Endothelial cell of umbilical vein (primary cell): ENCODE data around the gene PCED1B. TPM values are rescaled to one million over a fixed set of nuclear protein-coding genes. Genes with fewer than 3 reads are reported as not detected.
A peak's percentile ranks its signal among the peaks of the same experiment; 100 is the strongest.

ENCODE experiments used
- BruUV-seq: library from RNA; stranded (reverse); fragments of 400-500 nt; replicated peaks from 2 replicates; lab custom pipeline; 2021; lab: Mats Ljungman, UMichigan
- CTCF ChIA-PET: fragments of 300-600, 350-600 bp; sonication (Branson Sonifier 250); formaldehyde crosslinking; loops from one replicate; lab custom pipeline; 2021; ENCODE audit warnings: antibody characterized with exemption, inconsistent platforms; lab: Charles Lee
- POLR2A ChIA-PET: fragments of 300-600, 350-600 bp; sonication (Branson Sonifier 250); formaldehyde crosslinking; loops from one replicate; lab custom pipeline; 2021; ENCODE audit warnings: antibody characterized with exemption, inconsistent platforms; lab: Charles Lee
- DNase-seq: peaks from one replicate; pipeline ENCODE4 v3.0.0-alpha.2; 2011; ENCODE audit warnings: low read depth, low spot score
- FAIRE-seq: peaks from 2 replicates; lab custom pipeline; 2011; peaks lifted over from hg19 to GRCh38; lab: Jason Lieb, UNC
- H2AFZ ChIP-seq: 2 replicates; pipeline ENCODE4 v1.6.0; 2012; ENCODE audit warnings: low read depth, low read length, control low read depth, inconsistent platforms
- H3K27ac ChIP-seq: 2 replicates; pipeline ENCODE4 v1.5.1; 2011; ENCODE audit warnings: low read depth, mild to moderate bottlenecking, control low read depth, low read length, moderate library complexity; ENCODE audit not compliant: insufficient read depth
- H3K27me3 ChIP-seq, 2 experiments: 2 replicates each; pipeline versions ENCODE4 v1.6.0 to v1.6.1; 2011; ENCODE audit warnings: low read length in 2 of 2, mixed read lengths in 1 of 2; ENCODE audit not compliant: control insufficient read depth in 2 of 2, insufficient read depth in 2 of 2
- H3K36me3 ChIP-seq, 2 experiments: 2 replicates in 1 of 2; 3 replicates in 1 of 2; pipeline ENCODE4 v1.5.1; 2011; ENCODE audit warnings: low read length in 2 of 2, mild to moderate bottlenecking in 1 of 2, moderate library complexity in 1 of 2; ENCODE audit not compliant: control insufficient read depth in 2 of 2, insufficient read depth in 2 of 2; ENCODE audit errors: extremely low read depth in 1 of 2
- H3K4me1 ChIP-seq: 3 replicates; pipeline ENCODE4 v1.5.1; 2011; ENCODE audit warnings: mild to moderate bottlenecking, low read length; ENCODE audit not compliant: control insufficient read depth, insufficient read depth; ENCODE audit errors: extremely low read depth
- H3K4me2 ChIP-seq: 2 replicates; pipeline ENCODE4 v1.6.1; 2011; ENCODE audit warnings: low read length, control low read depth, mixed read lengths; ENCODE audit not compliant: insufficient read depth
- H3K4me3 ChIP-seq, 3 experiments: fragments of 200-600 bp in 1 of 3; sonication (generic), shearing (Covaris generic) in 1 of 3; replicated peaks in 1 of 3; 2 replicates each; pipeline ENCODE4 v1.5.1; 2011 to 2016; ENCODE audit warnings: control low read depth in 3 of 3, low read length in 3 of 3, mild to moderate bottlenecking in 2 of 3, inconsistent platforms in 1 of 3, low read depth in 1 of 3, moderate library complexity in 1 of 3; ENCODE audit not compliant: insufficient read depth in 1 of 3
- H3K79me2 ChIP-seq: 2 replicates; pipeline ENCODE4 v1.6.0; 2012; ENCODE audit warnings: low read length, inconsistent platforms; ENCODE audit not compliant: control insufficient read depth, insufficient read depth
- H3K9ac ChIP-seq: replicated peaks from 2 replicates; pipeline ENCODE3; 2011; ENCODE audit warnings: low read length, control low read depth; ENCODE audit not compliant: insufficient read depth; ENCODE audit errors: extremely low read depth
- H3K9me1 ChIP-seq: replicated peaks from 3 replicates; pipeline ENCODE4 v1.6.0; 2011; ENCODE audit warnings: mild to moderate bottlenecking, low read length; ENCODE audit not compliant: control insufficient read depth, insufficient read depth; ENCODE audit errors: extremely low read depth
- H3K9me3 ChIP-seq: replicated peaks from 2 replicates; pipeline ENCODE4 v1.5.1; 2012; ENCODE audit warnings: low read length, inconsistent platforms; ENCODE audit not compliant: control insufficient read depth, insufficient read depth
- H4K20me1 ChIP-seq: replicated peaks from 2 replicates; pipeline ENCODE3; 2011; ENCODE audit warnings: mild to moderate bottlenecking, low read length; ENCODE audit not compliant: control insufficient read depth, insufficient read depth; ENCODE audit errors: extremely low read depth
- CTCF ChIP-seq, 2 donors: IDR thresholded peaks; 1 replicate in 1 of 2; 2 replicates in 1 of 2; pipeline ENCODE4 v1.5.1; 2011; ENCODE audit warnings: low read length in 2 of 2, mild to moderate bottlenecking in 2 of 2, moderate library complexity in 2 of 2, control low read depth in 1 of 2, inconsistent platforms in 1 of 2, low read depth in 1 of 2; ENCODE audit not compliant: insufficient read depth in 1 of 2; ENCODE audit errors: extremely low read depth in 1 of 2
- EZH2 ChIP-seq: IDR thresholded peaks from 2 replicates; pipeline ENCODE4 v1.6.1; 2012; ENCODE audit warnings: borderline replicate concordance, low read depth, mild to moderate bottlenecking, moderate library complexity, low read length, inconsistent platforms; ENCODE audit not compliant: severe bottlenecking
- FOS ChIP-seq: IDR thresholded peaks from 2 replicates; pipeline ENCODE4 v1.6.1; 2011; ENCODE audit warnings: mild to moderate bottlenecking, low read length, moderate library complexity, borderline replicate concordance; ENCODE audit not compliant: insufficient read depth
- GATA2 ChIP-seq: IDR thresholded peaks from 2 replicates; pipeline ENCODE4 v1.7.0; 2011; ENCODE audit warnings: low read depth, mild to moderate bottlenecking, moderate library complexity, mixed read lengths, low read length; ENCODE audit not compliant: insufficient read length, insufficient read depth
- JUN ChIP-seq: IDR thresholded peaks from 2 replicates; pipeline ENCODE4 v1.6.1; 2011; ENCODE audit warnings: borderline replicate concordance, low read depth; ENCODE audit not compliant: insufficient read length, insufficient read depth
- MAX ChIP-seq: IDR thresholded peaks from 2 replicates; pipeline ENCODE4 v1.6.1; 2011; ENCODE audit not compliant: insufficient read depth, insufficient read length
- MYC ChIP-seq: IDR thresholded peaks from one replicate; pipeline ENCODE4 v1.6.1; 2011; ENCODE audit warnings: mild to moderate bottlenecking, low read depth, low read length
- POLR2A ChIP-seq: IDR thresholded peaks from 2 replicates; pipeline ENCODE4 v1.6.1; 2012; ENCODE audit warnings: low read depth, mild to moderate bottlenecking, control low read depth, low read length
- POLR2AphosphoS5 ChIP-seq: IDR thresholded peaks from 2 replicates; pipeline ENCODE4 v1.6.1; 2012; ENCODE audit warnings: low read depth, mild to moderate bottlenecking, control low read depth, low read length, moderate library complexity; ENCODE audit not compliant: insufficient read depth
- dilution Hi-C: fragments of 300-500 bp; cut with MboI; formaldehyde crosslinking; loops from one replicate; pipeline ENCODE4 v1.15.0; 2019; ENCODE audit warnings: low sequenced_read_pairs; ENCODE audit not compliant: extremely low pct_ligation_motif_present
- intact Hi-C: fragments of 100-400 bp; cut with micrococcal nuclease; formaldehyde crosslinking; loops from one replicate; pipeline ENCODE4 v1.10.0; 2022
- polyA plus RNA-seq, 4 experiments: library from polyadenylated mRNA; depleted of rRNA in 3 of 4; stranded (reverse) in 3 of 4; unstranded in 1 of 4; fragments of >200 nt; gene quantifications; 2 replicates each; pipeline versions ENCODE4 v1.2.1 to v1.2.3, GENCODE V29; 2011 to 2012; ENCODE audit warnings: missing spikeins in 1 of 4
- total RNA-seq: library from RNA; stranded (reverse); gene quantifications from 2 replicates; pipeline ENCODE4 v1.2.3, GENCODE V29; 2021

Gene PCED1B
- total and polyA plus RNA-seq, 2 donors (not counting 3 experiments of a cell fraction or from before 2014, with no cell fraction given), result 1.7 to 2.6 TPM

GRCh38 chr12:47088021-47088944 is 8.9 kb downstream of the PCED1B start:
- CTCF ChIA-PET, result interaction anchor here (0.6 to 1.0 kb wide), 5 partner anchors 9 to 309 kb away, joined by 3 to 7 read pairs (median 3); partner anchors contain the start of genes AMIGO2 and PCED1B
- no peak overlapping the region for H3K4me2 ChIP-seq
- peak; percentile 90 for DNase-seq

GRCh38 chr12:47091009-47091408 is 11.6 kb downstream of the PCED1B start:
- no peaks in the 10 kb centered on the region for H3K79me2 ChIP-seq
- no peaks in the 10 kb centered on the region for H4K20me1 ChIP-seq
- H3K9me3 ChIP-seq, result no peaks in the 10 kb centered on the region
- CTCF ChIA-PET, result no interaction called here
- FAIRE-seq (no peak), DNase-seq (no peak)
- intact Hi-C loops (no loop called here), dilution Hi-C loops (no loop called here)
- H3K27me3 ChIP-seq, result no peaks in the 10 kb centered on the region
- H3K4me3 ChIP-seq, result no peak overlapping the region
- H2AFZ ChIP-seq, result no peak overlapping the region
- H3K27ac ChIP-seq, result no peak overlapping the region
- TF ChIP-seq CTCF (IDR thresholded peaks at IDR 0.05; ENCODE audit: extremely low read depth in 1 of 2, insufficient read depth in 1 of 2, low read depth in 1 of 2, low read length in 2 of 2) (no peak), MYC (no peak), JUN (no peak), POLR2A (no peak), EZH2 (no peak), POLR2AphosphoS5 (no peak), FOS (no peak), MAX (no peak)
- H3K4me1 ChIP-seq, result peaks cover 32% of the 10 kb centered on the region
- no peak overlapping the region for H3K9ac ChIP-seq
- no peak overlapping the region for H3K4me2 ChIP-seq
- no peaks in the 10 kb centered on the region for H3K9me1 ChIP-seq
- POLR2A ChIA-PET, result no interaction called here
- H3K36me3 ChIP-seq, result no peaks in the 10 kb centered on the region
- BruUV-seq, result no TSS peak

More at GRCh38 chr12:47088021-47088944, 8.9 kb downstream of the PCED1B start:
- BruUV-seq, result TSS peak; percentile 73
- Histone ChIP-seq H3K4me1 (peaks cover 36% of the 10 kb centered on the region), H3K27ac (peak overlapping the region; percentile 26), H3K36me3 (no peaks in the 10 kb centered on the region), H3K27me3 (no peaks in the 10 kb centered on the region), H4K20me1 (no peaks in the 10 kb centered on the region), H3K79me2 (no peaks in the 10 kb centered on the region), H3K9ac (no peak overlapping the region), H2AFZ (no peak overlapping the region), H3K9me1 (no peaks in the 10 kb centered on the region), H3K4me3 (no peak overlapping the region), H3K9me3 (no peaks in the 10 kb centered on the region)
- intact Hi-C loops, result loop anchor here (1.0 kb wide), 1 partner anchor 8 kb away; no protein-coding TSS in a partner anchor
- TF ChIP-seq FOS (peak; percentile 51), POLR2A (no peak), POLR2AphosphoS5 (peak; percentile 32), GATA2 (no peak), MYC (no peak)
- POLR2A ChIA-PET, result interaction anchor here (0.6 kb wide), 1 partner anchor 269 kb away, joined by 3 read pairs; no protein-coding TSS in a partner anchor
- dilution Hi-C loops, result no loop called here
- FAIRE-seq, result peak; percentile 90
